Esophagus muscularis mucosa (tissue), 4 donors: Measurements from ENCODE around the gene C19orf47. TPM values are rescaled to one million over a fixed set of nuclear protein-coding genes. Genes with fewer than 3 reads are reported as not detected.

Experiments used
- DNase-seq: peaks from one replicate; pipeline ENCODE4 v3.0.0-alpha.2; 2017; ENCODE audit errors: extremely low spot score
- H3K27ac ChIP-seq, 4 donors: fragments of 200-600 bp; sonication (generic); replicated peaks in 1 of 4; 1 replicate in 3 of 4; 2 replicates in 1 of 4; pipeline ENCODE4 v1.5.1; 2016 to 2019; ENCODE audit warnings: mild to moderate bottlenecking in 1 of 4
- H3K27me3 ChIP-seq, 4 donors: fragments of 200-600 bp; sonication (generic); one replicate each; pipeline versions ENCODE4 v1.5.1 to v1.6.0; 2016 to 2019
- H3K36me3 ChIP-seq, 4 donors: fragments of 200-600 bp; sonication (generic); one replicate each; pipeline ENCODE4 v1.5.1; 2016 to 2019
- H3K4me1 ChIP-seq, 4 donors: fragments of 200-600 bp; sonication (generic); one replicate each; pipeline ENCODE4 v1.5.1; 2016 to 2019
- H3K4me3 ChIP-seq, 4 donors: fragments of 200-600 bp; sonication (generic); 1 replicate in 2 of 4; 2 replicates in 2 of 4; pipeline ENCODE4 v1.5.1; 2016 to 2019; ENCODE audit warnings: mild to moderate bottlenecking in 4 of 4, moderate library complexity in 1 of 4
- H3K9me3 ChIP-seq, 4 donors: fragments of 200-600 bp; sonication (generic); 1 replicate in 3 of 4; 2 replicates in 1 of 4; pipeline ENCODE4 v1.5.1; 2016 to 2019
- EP300 ChIP-seq: sonication (generic); formaldehyde crosslinking; IDR thresholded peaks from one replicate; pipeline ENCODE4 v1.6.1; 2017; ENCODE audit warnings: antibody characterized with exemption
- POLR2A ChIP-seq: fragments of 450-650 bp; IDR thresholded peaks from one replicate; pipeline ENCODE4 v1.6.1; 2017; ENCODE audit warnings: antibody characterized with exemption, moderate library complexity, mild to moderate bottlenecking, low read depth
- POLR2AphosphoS5 ChIP-seq, 2 donors: sonication (generic); formaldehyde crosslinking; IDR thresholded peaks; one replicate each; pipeline ENCODE4 v1.6.1; 2017; ENCODE audit warnings: antibody characterized with exemption in 2 of 2
- WGBS: methylation state at CpG from one replicate; pipeline ENCODE4 v1.1.5; 2018; 5-methylcytosine and 5-hydroxymethylcytosine counted together
- intact Hi-C: fragments of 100-400 bp; cut with DNase I; formaldehyde crosslinking; loops from one replicate; pipeline ENCODE4 v1.15.1; 2023
- total RNA-seq, 4 donors: library from RNA; depleted of rRNA; stranded (reverse); fragments of >200 nt; gene quantifications; one replicate each; pipeline versions ENCODE4 v1.1.0 to v1.2.1, GENCODE V29; 2016
- TF ChIP-seq, protein P1 (sequence below), 3 experiments: fragments of 200-600 bp in 2 of 3; fragments of 450-650 bp in 1 of 3; sonication (generic) in 2 of 3; IDR thresholded peaks; one replicate each; pipeline ENCODE4 v1.5.1; 2017 to 2019; ENCODE audit warnings: antibody characterized with exemption in 3 of 3, mild to moderate bottlenecking in 2 of 3, moderate library complexity in 1 of 3

Gene C19orf47
- total RNA-seq, 4 donors from 2014 or later: 17.9 to 42.6 (median 26.8) TPM

DNA sequence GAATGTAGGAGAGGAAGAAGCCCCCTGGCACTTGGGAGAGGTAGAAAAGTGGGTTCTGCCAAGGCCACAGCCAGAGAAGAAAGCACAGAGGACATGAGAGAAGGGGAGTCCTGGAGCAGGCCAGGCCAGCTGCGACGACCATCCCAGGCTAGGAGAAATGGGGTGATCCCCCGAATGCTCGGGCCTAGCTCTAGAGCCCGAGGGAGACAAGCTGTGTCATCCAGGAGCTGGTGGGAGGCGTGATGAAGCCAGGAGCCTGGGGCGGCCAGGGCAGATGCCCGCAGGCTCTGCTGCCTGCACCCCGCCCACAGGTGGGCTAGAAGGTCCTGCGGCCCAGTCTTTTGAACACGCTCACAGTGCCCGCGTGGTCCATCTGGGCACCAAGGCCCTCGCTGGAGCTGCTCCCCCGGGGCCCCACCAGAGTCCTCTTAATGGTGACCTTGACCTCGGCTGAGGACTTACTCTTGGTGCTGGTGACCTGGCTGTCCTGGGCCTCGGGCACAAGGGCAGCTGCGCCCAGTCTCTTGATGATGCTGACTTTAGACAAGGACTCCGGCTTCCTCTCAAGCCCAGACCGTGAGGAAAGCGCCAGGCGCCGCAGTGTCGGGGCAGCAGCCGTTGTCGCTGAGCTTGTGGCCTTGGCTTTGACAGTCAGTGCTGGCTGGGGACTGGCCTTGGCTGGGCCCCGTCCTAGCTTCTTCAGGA lies 26.5 kb downstream of the C19orf47 start:
- WGBS: 95% methylated on average over 8 of the region's 27 CpGs
- TF ChIP-seq, protein P1, sequence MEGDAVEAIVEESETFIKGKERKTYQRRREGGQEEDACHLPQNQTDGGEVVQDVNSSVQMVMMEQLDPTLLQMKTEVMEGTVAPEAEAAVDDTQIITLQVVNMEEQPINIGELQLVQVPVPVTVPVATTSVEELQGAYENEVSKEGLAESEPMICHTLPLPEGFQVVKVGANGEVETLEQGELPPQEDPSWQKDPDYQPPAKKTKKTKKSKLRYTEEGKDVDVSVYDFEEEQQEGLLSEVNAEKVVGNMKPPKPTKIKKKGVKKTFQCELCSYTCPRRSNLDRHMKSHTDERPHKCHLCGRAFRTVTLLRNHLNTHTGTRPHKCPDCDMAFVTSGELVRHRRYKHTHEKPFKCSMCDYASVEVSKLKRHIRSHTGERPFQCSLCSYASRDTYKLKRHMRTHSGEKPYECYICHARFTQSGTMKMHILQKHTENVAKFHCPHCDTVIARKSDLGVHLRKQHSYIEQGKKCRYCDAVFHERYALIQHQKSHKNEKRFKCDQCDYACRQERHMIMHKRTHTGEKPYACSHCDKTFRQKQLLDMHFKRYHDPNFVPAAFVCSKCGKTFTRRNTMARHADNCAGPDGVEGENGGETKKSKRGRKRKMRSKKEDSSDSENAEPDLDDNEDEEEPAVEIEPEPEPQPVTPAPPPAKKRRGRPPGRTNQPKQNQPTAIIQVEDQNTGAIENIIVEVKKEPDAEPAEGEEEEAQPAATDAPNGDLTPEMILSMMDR (IDR thresholded peaks at IDR 0.05): no peak
- TF ChIP-seq POLR2A: no peak
- TF ChIP-seq POLR2AphosphoS5 (IDR thresholded peaks at IDR 0.05): no peak
- TF ChIP-seq EP300: no peak
- no peaks in the 10 kb centered on the region for H3K4me1 ChIP-seq
- intact Hi-C loops: no loop called here
- no peak overlapping the region for H3K27ac ChIP-seq
- no peaks in the 10 kb centered on the region for H3K27me3 ChIP-seq
- no peak for DNase-seq
- no peak overlapping the region for H3K4me3 ChIP-seq
- no peaks in the 10 kb centered on the region for H3K9me3 ChIP-seq
- peaks cover 58 to 88% (median 86%) of the 10 kb centered on the region in 4 donors for H3K36me3 ChIP-seq

DNA sequence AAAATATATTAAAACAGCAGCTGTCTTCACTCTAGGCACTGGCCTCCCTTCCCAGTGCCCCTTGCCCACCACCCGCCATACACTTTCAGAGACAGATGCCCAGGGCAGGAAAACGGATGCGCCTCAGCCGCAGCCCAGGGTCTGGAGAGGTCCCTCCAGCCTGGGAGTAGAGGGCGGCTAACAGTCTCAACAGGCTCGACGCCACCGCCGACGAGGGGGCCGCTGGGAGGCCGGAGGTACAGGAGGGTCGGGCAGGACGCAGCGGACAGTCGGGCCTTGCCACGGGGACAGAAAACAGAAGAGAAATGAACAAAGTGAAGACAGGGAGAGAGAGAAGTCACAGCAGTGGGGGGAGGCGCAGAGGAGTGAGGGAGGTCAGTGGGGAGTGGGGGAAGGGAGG lies 27.1 kb downstream of the C19orf47 start:
- H3K9me3 ChIP-seq: no peaks in the 10 kb centered on the region
- no peak overlapping the region for H3K27ac ChIP-seq
- no peak overlapping the region for H3K4me3 ChIP-seq
- WGBS: 95% methylated on average over 18 of the region's 18 CpGs
- no peaks in the 10 kb centered on the region for H3K4me1 ChIP-seq
- no peak for DNase-seq
- H3K27me3 ChIP-seq: no peaks in the 10 kb centered on the region
- H3K36me3 ChIP-seq: peaks cover 51 to 85% (median 79%) of the 10 kb centered on the region in 4 donors
- TF ChIP-seq EP300: no peak
- TF ChIP-seq, protein P1 (IDR thresholded peaks at IDR 0.05): no peak
- no peak for TF ChIP-seq POLR2A
- no peak for TF ChIP-seq POLR2AphosphoS5 (IDR thresholded peaks at IDR 0.05)
- intact Hi-C loops: no loop called here

DNA sequence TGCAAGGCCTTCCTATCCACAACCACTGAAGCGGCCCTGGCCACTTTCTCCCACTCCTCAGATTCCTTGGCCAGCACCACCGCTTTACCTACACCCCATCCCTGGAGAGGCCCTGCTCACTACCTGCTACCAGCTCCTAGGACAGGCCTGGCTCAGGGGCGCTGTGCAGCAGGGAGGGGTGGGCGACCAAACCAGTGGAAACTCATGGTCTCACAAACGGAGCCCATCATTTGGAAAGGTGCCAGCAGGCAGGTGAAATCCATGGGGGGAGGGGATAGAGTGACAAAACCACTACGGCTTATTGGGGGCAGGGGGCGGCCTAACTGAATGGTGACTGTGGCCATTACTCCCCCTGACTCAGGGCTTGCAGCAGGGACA lies 27.6 kb downstream of the C19orf47 start:
- intact Hi-C loops: no loop called here
- no peaks in the 10 kb centered on the region for H3K9me3 ChIP-seq
- TF ChIP-seq, protein P1 (IDR thresholded peaks at IDR 0.05): no peak
- TF ChIP-seq EP300: no peak
- no peak for TF ChIP-seq POLR2A
- TF ChIP-seq POLR2AphosphoS5 (IDR thresholded peaks at IDR 0.05): no peak
- WGBS: 86% methylated on average over 6 of the region's 7 CpGs
- H3K27ac ChIP-seq: no peak overlapping the region
- peaks cover 46 to 80% (median 74%) of the 10 kb centered on the region in 4 donors for H3K36me3 ChIP-seq
- H3K27me3 ChIP-seq: no peaks in the 10 kb centered on the region
- no peaks in the 10 kb centered on the region for H3K4me1 ChIP-seq
- DNase-seq: no peak
- no peak overlapping the region for H3K4me3 ChIP-seq

DNA sequence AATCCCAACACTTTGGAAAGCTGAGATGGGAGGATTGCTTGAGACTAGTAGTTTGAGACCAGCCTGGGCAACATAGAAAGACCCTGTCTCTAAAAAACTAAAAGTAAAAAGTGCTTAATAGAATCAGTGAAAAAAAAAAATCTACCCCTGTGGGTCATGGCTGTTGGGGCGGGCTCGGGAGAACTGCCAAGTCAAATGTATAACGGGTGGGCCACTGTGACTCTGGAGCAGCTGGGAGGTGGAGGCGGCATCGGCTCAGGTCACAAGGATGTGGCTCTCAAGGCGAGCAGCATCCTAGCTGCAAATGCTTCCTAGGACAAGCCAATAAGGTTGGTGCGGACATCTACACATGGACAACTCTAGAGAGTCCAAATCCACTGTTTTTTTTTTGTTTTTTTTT lies 30.9 kb downstream of the C19orf47 start:
- H3K36me3 ChIP-seq: peaks cover 14 to 48% (median 42%) of the 10 kb centered on the region in 4 donors
- 79% methylated on average over 7 of the region's 7 CpGs for WGBS
- intact Hi-C loops: no loop called here
- H3K4me3 ChIP-seq: no peak overlapping the region
- H3K4me1 ChIP-seq: no peaks in the 10 kb centered on the region
- H3K9me3 ChIP-seq: no peaks in the 10 kb centered on the region
- DNase-seq: no peak
- H3K27ac ChIP-seq: no peak overlapping the region
- no peaks in the 10 kb centered on the region for H3K27me3 ChIP-seq
- TF ChIP-seq POLR2A (no peak), POLR2AphosphoS5 (IDR thresholded peaks at IDR 0.05) (no peak), EP300 (no peak)
- TF ChIP-seq, protein P1 (IDR thresholded peaks at IDR 0.05): no peak
